GM12875 (cell line): ENCODE data around the gene CDC25A.

ENCODE experiments used
- H3K4me3 ChIP-seq: one replicate; pipeline ENCODE4 v1.5.1; 2011; ENCODE audit warnings: low read depth, low read length, control low read depth
- CTCF ChIP-seq: IDR thresholded peaks from 2 replicates; pipeline ENCODE4 v1.5.1; 2011; ENCODE audit warnings: low read depth, mild to moderate bottlenecking, control low read depth, inconsistent platforms, low read length, moderate library complexity, borderline replicate concordance; ENCODE audit not compliant: insufficient read depth

The CDC25A gene

GRCh38 chr3:48135552-48136495, 52.4 kb downstream of the CDC25A start:
- TF ChIP-seq CTCF = no peak
- H3K4me3 ChIP-seq = no peak overlapping the region

- TF ChIP-seq CTCF = no peak
- no peak overlapping the region for H3K4me3 ChIP-seq
Observed at GRCh38 chr3:48130321-48130904, 57.8 kb downstream of the CDC25A start.

GRCh38 chr3:48129921-48130320, 58.3 kb downstream of the CDC25A start:
- no peak overlapping the region for H3K4me3 ChIP-seq
- no peak for TF ChIP-seq CTCF

- TF ChIP-seq CTCF = no peak
- no peak overlapping the region for H3K4me3 ChIP-seq
Observed at GRCh38 chr3:48128774-48129173, 59.4 kb downstream of the CDC25A start.

GRCh38 chr3:48125886-48126622, 62.2 kb downstream of the CDC25A start:
- TF ChIP-seq CTCF = no peak
- no peak overlapping the region for H3K4me3 ChIP-seq

- no peak overlapping the region for H3K4me3 ChIP-seq
- TF ChIP-seq CTCF = no peak
Observed at GRCh38 chr3:48125013-48125705, 63.1 kb downstream of the CDC25A start.
